Mesodermal cell (in vitro differentiated cells): Measurements from ENCODE around the gene PTPN18. TPM values are rescaled to one million over a fixed set of nuclear protein-coding genes. Genes with fewer than 3 reads are reported as not detected.

ENCODE experiments used
- H3K27ac ChIP-seq: 2 replicates; pipeline ENCODE4 v1.7.0; 2013; ENCODE audit warnings: mild to moderate bottlenecking, low read depth, low read length, moderate library complexity; ENCODE audit not compliant: severe bottlenecking
- H3K36me3 ChIP-seq: 2 replicates; pipeline ENCODE4 v1.7.1; 2013; ENCODE audit warnings: mild to moderate bottlenecking, low read length, moderate library complexity; ENCODE audit not compliant: control insufficient read depth, insufficient read depth
- H3K4me1 ChIP-seq: one replicate; pipeline ENCODE4 v1.7.1; 2013; ENCODE audit warnings: mild to moderate bottlenecking, low read length; ENCODE audit not compliant: insufficient read depth, control insufficient read depth, poor library complexity, severe bottlenecking
- H3K4me3 ChIP-seq: 2 replicates; pipeline ENCODE4 v1.7.0; 2013; ENCODE audit warnings: low read length, control low read depth, mild to moderate bottlenecking; ENCODE audit not compliant: insufficient read depth, poor library complexity, severe bottlenecking; ENCODE audit errors: extremely low read depth
- H3K9me3 ChIP-seq: 2 replicates; pipeline ENCODE4 v1.7.1; 2013; ENCODE audit warnings: mild to moderate bottlenecking, low read length, moderate library complexity; ENCODE audit not compliant: control insufficient read depth
- WGBS, 2 experiments: methylation state at CpG; one replicate each; pipeline ENCODE4 v1.1.5; 2013; ENCODE audit warnings: missing lambda C conversion rate in 2 of 2; ENCODE audit not compliant: insufficient coverage in 2 of 2; 5-methylcytosine and 5-hydroxymethylcytosine counted together
- polyA plus RNA-seq, 2 experiments: library from polyadenylated mRNA; stranded (reverse); fragments of 50-300 nt; gene quantifications; one replicate each; pipeline ENCODE4 v1.2.3, GENCODE V29; 2013

Gene PTPN18
- polyA plus RNA-seq (2013, experiment 1 of 2): 7.1 TPM
- 8.3 TPM for polyA plus RNA-seq (2013, experiment 2 of 2)

DNA sequence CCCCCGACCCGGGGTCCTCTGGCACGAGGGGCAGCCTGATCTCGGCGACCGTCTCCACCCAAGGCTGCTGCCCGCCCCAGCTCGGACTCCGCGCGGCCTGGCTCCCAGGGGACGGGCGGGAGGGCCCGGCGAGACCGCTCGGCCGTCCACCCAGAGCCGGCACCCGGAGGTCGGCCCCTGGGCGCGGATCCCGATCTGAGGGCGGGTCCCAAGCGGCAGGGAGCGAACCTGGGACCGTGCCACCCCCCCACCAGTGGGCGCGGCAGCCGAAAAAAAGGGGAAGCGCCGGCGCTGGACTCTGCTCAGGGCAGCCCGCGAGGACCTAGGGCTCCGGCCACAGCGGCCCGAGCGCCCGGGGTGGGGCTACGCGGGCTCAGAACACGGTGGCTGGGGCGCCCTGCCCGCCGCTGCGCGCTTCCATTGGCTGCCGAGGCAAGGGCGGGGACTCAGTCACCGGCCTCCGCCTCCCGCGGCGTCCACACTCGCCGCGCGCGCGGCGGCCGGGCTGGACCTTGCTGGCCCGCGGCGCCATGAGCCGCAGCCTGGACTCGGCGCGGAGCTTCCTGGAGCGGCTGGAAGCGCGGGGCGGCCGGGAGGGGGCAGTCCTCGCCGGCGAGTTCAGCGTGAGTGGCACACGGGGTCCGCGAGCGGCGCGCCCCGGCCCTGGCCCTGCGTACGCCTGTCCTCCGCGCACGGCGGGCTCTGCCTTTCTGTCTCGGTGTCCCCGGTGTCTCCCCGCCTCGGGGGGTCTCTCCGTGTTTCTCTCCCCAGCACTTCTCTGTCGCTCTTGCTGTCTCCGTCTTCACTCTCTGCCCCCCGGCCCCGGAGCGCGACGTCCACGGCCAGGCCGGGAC lies at the start of gene PTPN18:
PTPN18 (plus strand) TSS at position 479 of the 854 bp plus-strand sequence; CDS start at position 531, 52 bp downstream.
- WGBS, 2 experiments: 0 to 1% methylated on average over 85 to 99 of the region's 107 CpGs
- no peaks in the 10 kb centered on the region for H3K9me3 ChIP-seq
- peaks cover 4% of the 10 kb centered on the region for H3K4me1 ChIP-seq
- peak within 1 kb of the TSS; percentile 54 for H3K4me3 ChIP-seq
- H3K36me3 ChIP-seq: no peaks in the 10 kb centered on the region
- H3K27ac ChIP-seq: no peak within 1 kb of the TSS

DNA sequence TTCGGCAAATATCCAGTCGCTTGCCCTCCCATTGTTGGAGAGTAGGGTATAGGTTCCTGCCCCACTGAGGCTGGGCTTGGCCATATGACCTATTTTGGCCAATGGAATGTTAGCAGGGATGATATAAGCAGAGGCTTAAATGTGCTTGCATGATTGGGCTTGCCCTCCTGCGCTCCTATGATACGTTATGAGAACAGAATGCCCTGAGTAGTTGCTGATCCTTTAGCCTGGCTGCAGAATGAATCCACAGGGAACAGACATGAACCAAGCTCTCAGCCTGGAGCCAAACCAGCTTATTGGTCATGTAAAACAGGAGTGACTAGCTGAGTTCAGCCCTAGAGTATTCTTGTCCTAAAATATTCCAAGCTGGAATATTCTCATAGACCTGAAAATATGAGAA lies 48.0 kb upstream of the PTPN18 start:
- WGBS, 2 experiments: 94 to 97% methylated on average over 4 of the region's 4 CpGs
- Histone ChIP-seq H3K4me3 (no peak overlapping the region), H3K27ac (no peak overlapping the region), H3K4me1 (no peaks in the 10 kb centered on the region), H3K9me3 (no peaks in the 10 kb centered on the region), H3K36me3 (no peaks in the 10 kb centered on the region)

DNA sequence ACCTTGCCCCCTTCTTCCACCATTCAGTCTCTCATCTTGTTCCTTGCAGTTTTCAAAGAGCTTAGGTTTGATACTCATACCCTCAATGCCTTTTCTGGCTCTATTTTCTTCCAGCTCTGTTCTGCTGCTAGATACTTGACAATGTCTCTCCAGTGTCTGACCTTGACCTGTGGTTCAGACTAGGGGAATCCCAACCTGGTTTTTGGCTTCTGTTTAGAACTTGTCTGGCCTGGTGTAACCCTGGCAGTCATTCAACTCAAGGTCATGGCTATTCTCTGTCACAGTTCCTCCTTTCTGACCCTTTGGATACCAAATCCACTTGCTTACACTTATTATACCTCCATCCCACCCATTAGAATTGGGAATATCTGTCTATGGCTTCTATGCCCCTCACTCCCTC lies 45.0 kb upstream of the PTPN18 start:
- Histone ChIP-seq H3K4me1 (no peaks in the 10 kb centered on the region), H3K27ac (no peak overlapping the region), H3K9me3 (no peaks in the 10 kb centered on the region), H3K4me3 (no peak overlapping the region), H3K36me3 (no peaks in the 10 kb centered on the region)

- 80 to 88% methylated on average over 8 to 12 of the region's 12 CpGs for WGBS, 2 experiments
- no peaks in the 10 kb centered on the region for H3K36me3 ChIP-seq
- H3K4me3 ChIP-seq: no peak overlapping the region
- H3K27ac ChIP-seq: no peak overlapping the region
- no peaks in the 10 kb centered on the region for H3K4me1 ChIP-seq
- H3K9me3 ChIP-seq: no peaks in the 10 kb centered on the region
Observed at GRCh38 chr2:130313812-130314334, 42.0 kb upstream of the PTPN18 start.

DNA sequence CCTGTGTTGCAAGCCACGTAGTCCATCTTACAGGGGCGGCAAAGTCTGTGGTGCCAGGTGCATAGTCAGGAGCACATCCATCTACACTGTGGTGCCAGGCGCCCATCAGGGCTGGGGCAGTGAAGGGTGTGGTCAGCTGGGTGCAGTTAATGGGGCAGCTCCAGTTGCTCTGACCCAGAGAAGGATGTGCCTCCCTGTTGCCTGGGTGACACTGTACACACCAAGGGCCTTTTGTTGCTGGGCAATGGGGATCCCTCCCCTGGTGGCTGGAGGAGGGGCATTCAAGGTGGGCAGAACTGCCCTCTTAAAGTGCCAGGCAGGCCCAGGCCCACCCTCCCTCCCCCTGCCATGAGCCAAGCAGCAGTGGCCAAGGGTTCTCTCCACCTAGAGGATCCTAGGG lies 41.5 kb upstream of the PTPN18 start:
- Histone ChIP-seq H3K4me3 (no peak overlapping the region), H3K36me3 (no peaks in the 10 kb centered on the region), H3K4me1 (no peaks in the 10 kb centered on the region), H3K9me3 (no peaks in the 10 kb centered on the region), H3K27ac (no peak overlapping the region)
- 82 to 92% methylated on average over 3 of the region's 3 CpGs for WGBS, 2 experiments

DNA sequence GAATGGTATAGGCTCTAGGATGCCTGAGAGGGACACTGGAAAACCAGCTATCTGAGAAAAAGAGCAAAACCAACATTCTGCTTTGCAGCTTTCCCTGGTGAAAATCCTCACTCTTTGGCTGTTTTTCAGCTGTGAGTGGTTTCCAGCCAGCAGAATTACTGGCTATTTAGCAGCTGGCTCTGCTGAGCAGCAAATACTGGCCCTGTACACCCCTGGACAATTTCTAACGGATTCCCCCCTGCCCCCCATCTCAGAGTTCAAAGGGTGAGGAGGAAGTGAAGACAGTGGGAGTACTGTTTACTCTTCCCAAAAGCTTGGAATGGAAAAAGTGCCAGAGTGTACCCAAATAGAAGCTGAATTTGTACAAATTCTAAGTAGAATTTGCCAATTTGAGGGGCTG lies 39.3 kb upstream of the PTPN18 start:
- no peaks in the 10 kb centered on the region for H3K36me3 ChIP-seq
- no CpG with 5 or more reads among the region's 1 CpG for WGBS, 2 experiments
- no peaks in the 10 kb centered on the region for H3K4me1 ChIP-seq
- H3K27ac ChIP-seq: no peak overlapping the region
- H3K4me3 ChIP-seq: no peak overlapping the region
- H3K9me3 ChIP-seq: no peaks in the 10 kb centered on the region

- Histone ChIP-seq H3K9me3 (no peaks in the 10 kb centered on the region), H3K36me3 (no peaks in the 10 kb centered on the region), H3K4me1 (no peaks in the 10 kb centered on the region), H3K27ac (no peak overlapping the region), H3K4me3 (no peak overlapping the region)
- WGBS, 2 experiments: 73 to 93% methylated on average over 1 to 6 of the region's 7 CpGs
Observed at GRCh38 chr2:130318906-130319305, 37.0 kb upstream of the PTPN18 start.

DNA sequence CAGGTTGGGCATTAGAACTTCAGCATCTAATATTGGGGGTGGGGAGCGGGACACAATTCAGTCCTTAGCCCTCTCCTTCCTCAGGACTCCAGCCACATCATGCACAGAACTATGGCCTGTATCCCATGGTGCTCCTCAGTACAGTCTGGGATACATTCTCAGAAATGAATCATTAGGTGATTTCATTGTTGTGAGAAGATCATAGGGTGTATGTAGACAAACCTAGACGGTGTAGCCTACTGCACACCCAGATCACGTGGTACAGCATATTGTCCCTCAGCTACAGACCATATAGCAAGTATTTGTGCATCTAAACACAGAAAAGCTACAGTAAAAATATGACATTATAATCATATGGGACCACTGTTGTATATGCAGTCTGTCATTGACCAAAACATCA lies 36.3 kb upstream of the PTPN18 start:
- H3K4me3 ChIP-seq: no peak overlapping the region
- no peak overlapping the region for H3K27ac ChIP-seq
- H3K9me3 ChIP-seq: no peaks in the 10 kb centered on the region
- H3K4me1 ChIP-seq: no peaks in the 10 kb centered on the region
- WGBS, 2 experiments: 100% methylated on average over 1 of the region's 3 CpGs; no CpG with 5 or more reads in 1 of the 2 experiments
- H3K36me3 ChIP-seq: no peaks in the 10 kb centered on the region

DNA sequence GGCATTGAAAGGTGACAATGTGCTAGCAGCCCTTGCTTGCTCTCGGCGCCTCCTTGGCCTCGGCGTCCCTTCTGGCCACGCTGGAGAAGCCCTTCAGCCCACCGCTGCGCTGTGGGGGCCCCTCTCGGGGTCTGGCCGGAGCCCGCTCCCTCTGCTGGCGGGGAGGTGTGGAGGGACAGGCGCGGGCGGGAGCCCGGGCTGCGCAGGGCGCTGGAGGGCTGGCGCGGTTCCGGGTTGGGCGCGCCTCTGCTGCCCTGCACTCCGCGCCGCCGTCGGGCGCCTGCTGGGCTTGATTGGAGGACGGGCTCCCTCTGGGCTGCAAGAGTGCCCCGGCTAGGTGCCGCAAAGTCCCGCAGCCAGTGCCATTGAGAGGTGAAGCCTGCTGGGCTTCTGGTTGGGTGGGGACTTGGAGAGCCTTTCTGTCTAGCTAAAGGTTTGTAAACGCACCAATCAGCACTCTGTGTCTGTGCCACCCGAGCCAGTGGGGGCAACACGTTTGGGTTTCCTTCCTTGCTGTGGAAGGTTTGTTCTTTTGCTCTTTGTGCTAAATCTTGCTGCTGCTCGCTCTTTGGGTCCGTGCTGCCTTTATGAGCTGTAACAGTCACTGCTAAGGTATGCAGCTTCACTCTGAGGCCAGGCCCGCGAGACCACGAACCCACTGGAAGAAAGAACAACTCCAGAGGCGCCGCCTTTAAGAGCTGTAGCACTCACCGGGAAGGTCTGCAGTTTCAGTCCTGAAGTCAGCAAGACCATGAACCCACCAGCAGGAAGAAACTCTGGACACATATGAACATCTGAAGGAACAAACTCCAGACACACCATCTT lies 27.9 kb upstream of the PTPN18 start:
- no peaks in the 10 kb centered on the region for H3K36me3 ChIP-seq
- H3K9me3 ChIP-seq: no peaks in the 10 kb centered on the region
- no peak overlapping the region for H3K4me3 ChIP-seq
- WGBS, 2 experiments: 84 to 85% methylated on average over 34 to 38 of the region's 43 CpGs
- H3K27ac ChIP-seq: peak overlapping the region; percentile 88
- peaks cover 15% of the 10 kb centered on the region for H3K4me1 ChIP-seq

DNA sequence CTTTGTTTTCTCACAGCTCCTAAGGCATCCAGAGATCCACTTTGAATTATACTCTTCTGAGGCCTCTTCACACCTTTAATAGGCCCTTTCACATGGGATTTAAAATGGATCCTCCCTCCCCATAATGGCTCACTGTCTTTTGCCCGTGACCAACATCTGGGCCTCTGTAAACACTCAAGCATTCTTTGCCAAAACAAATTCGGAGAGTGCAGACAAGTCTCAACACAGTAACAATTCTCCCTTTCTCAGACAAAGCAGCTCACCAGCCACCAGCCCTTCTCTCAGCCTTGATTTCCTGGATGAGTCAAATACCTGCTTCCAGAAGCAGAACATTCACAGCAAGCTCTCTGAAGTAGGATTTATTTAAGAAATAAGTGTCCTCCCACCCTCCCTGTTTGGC lies 27.1 kb upstream of the PTPN18 start:
- H3K36me3 ChIP-seq: no peaks in the 10 kb centered on the region
- peaks cover 15% of the 10 kb centered on the region for H3K4me1 ChIP-seq
- H3K27ac ChIP-seq: peak overlapping the region; percentile 88
- 13 to 17% methylated on average over 1 to 2 of the region's 2 CpGs for WGBS, 2 experiments
- no peaks in the 10 kb centered on the region for H3K9me3 ChIP-seq
- no peak overlapping the region for H3K4me3 ChIP-seq
